MM.1S (cell line): ENCODE results near the gene GGT6.

Source experiments
- EZH2 ChIP-seq: fragments of 300-600 bp; sonication (generic); optimal IDR thresholded peaks from 2 replicates; pipeline ENCODE3; 2017; ENCODE audit warnings: low read depth, mild to moderate bottlenecking, antibody characterized with exemption, low read length, mixed read lengths
- EZH2phosphoT487 ChIP-seq: fragments of 300-600 bp; sonication (generic); IDR thresholded peaks from 2 replicates; pipeline ENCODE4 v1.6.1; 2018; ENCODE audit warnings: antibody characterized with exemption, low read length
- TF ChIP-seq, protein P1 (sequence below): fragments of 300-600 bp; sonication (generic); IDR thresholded peaks from 2 replicates; pipeline ENCODE4 v1.5.1; 2016; ENCODE audit warnings: antibody characterized with exemption, low read length, mixed read lengths

- TF ChIP-seq, protein P1, sequence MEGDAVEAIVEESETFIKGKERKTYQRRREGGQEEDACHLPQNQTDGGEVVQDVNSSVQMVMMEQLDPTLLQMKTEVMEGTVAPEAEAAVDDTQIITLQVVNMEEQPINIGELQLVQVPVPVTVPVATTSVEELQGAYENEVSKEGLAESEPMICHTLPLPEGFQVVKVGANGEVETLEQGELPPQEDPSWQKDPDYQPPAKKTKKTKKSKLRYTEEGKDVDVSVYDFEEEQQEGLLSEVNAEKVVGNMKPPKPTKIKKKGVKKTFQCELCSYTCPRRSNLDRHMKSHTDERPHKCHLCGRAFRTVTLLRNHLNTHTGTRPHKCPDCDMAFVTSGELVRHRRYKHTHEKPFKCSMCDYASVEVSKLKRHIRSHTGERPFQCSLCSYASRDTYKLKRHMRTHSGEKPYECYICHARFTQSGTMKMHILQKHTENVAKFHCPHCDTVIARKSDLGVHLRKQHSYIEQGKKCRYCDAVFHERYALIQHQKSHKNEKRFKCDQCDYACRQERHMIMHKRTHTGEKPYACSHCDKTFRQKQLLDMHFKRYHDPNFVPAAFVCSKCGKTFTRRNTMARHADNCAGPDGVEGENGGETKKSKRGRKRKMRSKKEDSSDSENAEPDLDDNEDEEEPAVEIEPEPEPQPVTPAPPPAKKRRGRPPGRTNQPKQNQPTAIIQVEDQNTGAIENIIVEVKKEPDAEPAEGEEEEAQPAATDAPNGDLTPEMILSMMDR = no peak
- TF ChIP-seq EZH2phosphoT487 (no peak), EZH2 (no peak)
Measured at GRCh38 chr17:4560421-4560820, at the start of gene GGT6.
